CD14-positive monocyte (primary cell): ENCODE measurements around the gene WIPF2. TPM values are rescaled to one million over a fixed set of nuclear protein-coding genes. Genes with fewer than 3 reads are reported as not detected.

Source experiments
- DNase-seq, 3 donors: peaks; one replicate each; pipeline ENCODE4 v3.0.0-alpha.2; 2011 to 2022
- H2AFZ ChIP-seq: 2 replicates; pipeline ENCODE4 v1.6.0; 2012; ENCODE audit warnings: mild to moderate bottlenecking, low read depth, low read length, inconsistent platforms; ENCODE audit not compliant: insufficient read depth, poor library complexity, severe bottlenecking
- H3K27ac ChIP-seq, 2 donors: 1 replicate in 1 of 2; 2 replicates in 1 of 2; pipeline ENCODE4 v1.5.1; 2012 to 2013; ENCODE audit warnings: low read length in 2 of 2, control low read depth in 1 of 2, inconsistent platforms in 1 of 2, low read depth in 1 of 2, mild to moderate bottlenecking in 1 of 2
- H3K27me3 ChIP-seq, 2 donors: one replicate each; pipeline versions ENCODE4 v1.6.0 to v1.6.1; 2011 to 2013; ENCODE audit warnings: low read length in 2 of 2; ENCODE audit not compliant: control insufficient read depth in 2 of 2, insufficient read depth in 2 of 2
- H3K36me3 ChIP-seq, 2 donors: replicated peaks in 1 of 2; 1 replicate in 1 of 2; 2 replicates in 1 of 2; pipeline versions ENCODE4 v1.5.1 to v1.6.1; 2012 to 2013; ENCODE audit warnings: low read length in 2 of 2, control low read depth in 1 of 2, inconsistent platforms in 1 of 2, mild to moderate bottlenecking in 1 of 2; ENCODE audit not compliant: insufficient read depth in 2 of 2, control insufficient read depth in 1 of 2
- H3K4me1 ChIP-seq, 2 donors: 1 replicate in 1 of 2; 2 replicates in 1 of 2; pipeline versions ENCODE4 v1.5.1 to v1.6.1; 2012 to 2013; ENCODE audit warnings: low read length in 2 of 2, control low read depth in 1 of 2, inconsistent platforms in 1 of 2, mild to moderate bottlenecking in 1 of 2, moderate library complexity in 1 of 2; ENCODE audit not compliant: insufficient read depth in 2 of 2, control insufficient read depth in 1 of 2
- H3K4me2 ChIP-seq: replicated peaks from 2 replicates; pipeline ENCODE3; 2012; ENCODE audit warnings: low read length, moderate library complexity, mild to moderate bottlenecking; ENCODE audit not compliant: poor library complexity, severe bottlenecking; ENCODE audit errors: extremely low read depth
- H3K4me3 ChIP-seq, 3 experiments: fragments of 200-600 bp in 1 of 3; sonication (generic) in 1 of 3; replicated peaks in 1 of 3; 1 replicate in 2 of 3; 2 replicates in 1 of 3; pipeline ENCODE4 v1.5.1; 2011 to 2013; ENCODE audit warnings: low read length in 3 of 3, mild to moderate bottlenecking in 3 of 3, control low read depth in 2 of 3, low read depth in 2 of 3, inconsistent platforms in 1 of 3, moderate library complexity in 1 of 3
- H3K79me2 ChIP-seq: 2 replicates; pipeline ENCODE4 v1.6.0; 2012; ENCODE audit warnings: mild to moderate bottlenecking, control low read depth, inconsistent platforms, low read length, moderate library complexity; ENCODE audit not compliant: insufficient read depth
- H3K9ac ChIP-seq: 2 replicates; pipeline ENCODE4 v1.6.0; 2017; ENCODE audit warnings: low read length, mild to moderate bottlenecking; ENCODE audit not compliant: insufficient read depth, poor library complexity, severe bottlenecking
- H3K9me3 ChIP-seq, 2 donors: replicated peaks in 1 of 2; 1 replicate in 1 of 2; 2 replicates in 1 of 2; pipeline versions ENCODE4 v1.5.1 to v1.6.1; 2012 to 2013; ENCODE audit warnings: low read length in 2 of 2, control low read depth in 1 of 2; ENCODE audit not compliant: control insufficient read depth in 1 of 2, insufficient read depth in 1 of 2
- H4K20me1 ChIP-seq: 2 replicates; pipeline ENCODE4 v1.6.0; 2012; ENCODE audit warnings: mild to moderate bottlenecking, low read length, control low read depth, moderate library complexity; ENCODE audit not compliant: insufficient read depth
- H3K27ac Mint-ChIP-seq, 7 donors: one replicate each; pipeline ENCODE4 v1.8.0; 2020; ENCODE audit warnings: mild to moderate bottlenecking in 7 of 7, mixed read lengths in 7 of 7, moderate library complexity in 6 of 7, inconsistent platforms in 2 of 7
- H3K27me3 Mint-ChIP-seq, 3 donors: one replicate each; pipeline ENCODE4 v1.8.0; 2021 to 2022; ENCODE audit warnings: low read depth in 3 of 3, mild to moderate bottlenecking in 3 of 3, mixed read lengths in 3 of 3, moderate library complexity in 3 of 3, inconsistent platforms in 1 of 3
- H3K36me3 Mint-ChIP-seq, 2 donors: one replicate each; pipeline ENCODE4 v1.8.0; 2020; ENCODE audit warnings: mixed read lengths in 2 of 2, inconsistent platforms in 1 of 2, mild to moderate bottlenecking in 1 of 2
- H3K4me1 Mint-ChIP-seq: one replicate; pipeline ENCODE4 v1.8.0; 2020; ENCODE audit warnings: mild to moderate bottlenecking, mixed read lengths
- H3K4me3 Mint-ChIP-seq, 2 donors: one replicate each; pipeline ENCODE4 v1.8.0; 2020; ENCODE audit warnings: mild to moderate bottlenecking in 2 of 2, mixed read lengths in 2 of 2, moderate library complexity in 1 of 2
- H3K9me3 Mint-ChIP-seq, 7 donors: one replicate each; pipeline ENCODE4 v1.8.0; 2020 to 2022; ENCODE audit warnings: mixed read lengths in 7 of 7, mild to moderate bottlenecking in 6 of 7, moderate library complexity in 6 of 7, inconsistent platforms in 2 of 7
- WGBS: methylation state at CpG from one replicate; pipeline ENCODE4 v1.1.5; 2013; ENCODE audit warnings: missing lambda C conversion rate; ENCODE audit not compliant: insufficient coverage; 5-methylcytosine and 5-hydroxymethylcytosine counted together
- intact Hi-C, 2 donors: fragments of 100-400 bp; cut with micrococcal nuclease; formaldehyde crosslinking; loops; one replicate each; pipeline versions ENCODE4 v1.15.0 to v1.15.1; 2023
- polyA plus RNA-seq, 3 donors: library from polyadenylated mRNA; depleted of rRNA in 1 of 3; unstranded in 2 of 3; stranded (reverse) in 1 of 3; fragments of 300-500 nt in 2 of 3; fragments of >200 nt in 1 of 3; fragmentation: Illumina TruSeq in 2 of 3; gene quantifications; 1 replicate in 2 of 3; 2 replicates in 1 of 3; pipeline ENCODE4 v1.2.3, GENCODE V29; 2012 to 2021
- TF ChIP-seq, protein P1 (sequence below): fragments of 200-600 bp; IDR thresholded peaks from one replicate; pipeline ENCODE4 v1.8.0; 2022; ENCODE audit warnings: antibody characterized with exemption, mild to moderate bottlenecking

WIPF2 gene
- polyA plus RNA-seq, 3 donors: 5.2 to 9.7 (median 8.4) TPM

DNA sequence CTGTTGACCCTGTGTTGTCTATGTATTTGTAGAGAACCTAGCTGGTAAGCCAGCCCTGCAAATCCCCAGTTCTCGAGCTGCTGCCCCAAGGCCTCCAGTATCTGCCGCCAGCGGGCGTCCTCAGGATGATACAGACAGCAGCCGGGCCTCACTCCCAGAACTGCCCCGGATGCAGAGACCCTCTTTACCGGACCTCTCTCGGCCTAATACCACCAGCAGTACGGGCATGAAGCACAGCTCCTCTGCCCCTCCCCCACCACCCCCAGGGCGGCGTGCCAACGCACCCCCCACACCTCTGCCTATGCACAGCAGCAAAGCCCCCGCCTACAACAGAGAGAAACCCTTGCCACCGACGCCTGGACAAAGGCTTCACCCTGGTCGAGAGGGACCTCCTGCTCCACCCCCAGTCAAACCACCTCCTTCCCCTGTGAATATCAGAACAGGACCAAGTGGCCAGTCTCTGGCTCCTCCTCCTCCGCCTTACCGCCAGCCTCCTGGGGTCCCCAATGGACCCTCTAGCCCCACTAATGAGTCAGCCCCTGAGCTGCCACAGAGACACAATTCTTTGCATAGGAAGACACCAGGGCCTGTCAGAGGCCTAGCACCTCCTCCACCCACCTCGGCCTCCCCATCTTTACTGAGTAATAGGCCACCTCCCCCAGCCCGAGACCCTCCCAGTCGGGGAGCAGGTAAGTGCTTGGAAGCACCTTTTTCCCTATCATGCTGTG lies 45.5 kb downstream of the WIPF2 start:
- TF ChIP-seq, protein P1, sequence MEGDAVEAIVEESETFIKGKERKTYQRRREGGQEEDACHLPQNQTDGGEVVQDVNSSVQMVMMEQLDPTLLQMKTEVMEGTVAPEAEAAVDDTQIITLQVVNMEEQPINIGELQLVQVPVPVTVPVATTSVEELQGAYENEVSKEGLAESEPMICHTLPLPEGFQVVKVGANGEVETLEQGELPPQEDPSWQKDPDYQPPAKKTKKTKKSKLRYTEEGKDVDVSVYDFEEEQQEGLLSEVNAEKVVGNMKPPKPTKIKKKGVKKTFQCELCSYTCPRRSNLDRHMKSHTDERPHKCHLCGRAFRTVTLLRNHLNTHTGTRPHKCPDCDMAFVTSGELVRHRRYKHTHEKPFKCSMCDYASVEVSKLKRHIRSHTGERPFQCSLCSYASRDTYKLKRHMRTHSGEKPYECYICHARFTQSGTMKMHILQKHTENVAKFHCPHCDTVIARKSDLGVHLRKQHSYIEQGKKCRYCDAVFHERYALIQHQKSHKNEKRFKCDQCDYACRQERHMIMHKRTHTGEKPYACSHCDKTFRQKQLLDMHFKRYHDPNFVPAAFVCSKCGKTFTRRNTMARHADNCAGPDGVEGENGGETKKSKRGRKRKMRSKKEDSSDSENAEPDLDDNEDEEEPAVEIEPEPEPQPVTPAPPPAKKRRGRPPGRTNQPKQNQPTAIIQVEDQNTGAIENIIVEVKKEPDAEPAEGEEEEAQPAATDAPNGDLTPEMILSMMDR: no peak
- Histone ChIP-seq H3K27me3 (no peaks in the 10 kb centered on the region), H3K36me3 (peaks cover 73 to 92% of the 10 kb centered on the region in 2 donors), H3K79me2 (no peaks in the 10 kb centered on the region), H3K27ac (no peak overlapping the region), H2AFZ (no peak overlapping the region), H3K4me1 (no peaks in the 10 kb centered on the region), H4K20me1 (peaks cover 36% of the 10 kb centered on the region), H3K9me3 (no peaks in the 10 kb centered on the region), H3K9ac (no peak overlapping the region), H3K4me2 (no peak overlapping the region), H3K4me3 (no peak overlapping the region)
- 93% methylated on average over 12 of the region's 21 CpGs for WGBS
- intact Hi-C loops: loop anchor here in 1 of 2 donors (5.0 kb wide), 1 partner anchor 32 kb away; no protein-coding TSS in a partner anchor
- DNase-seq: no peak
- Mint-ChIP-seq H3K4me1 (no peaks in the 10 kb centered on the region), H3K36me3 (peaks cover 38 to 49% of the 10 kb centered on the region in 2 donors), H3K4me3 (no peak overlapping the region), H3K27me3 (peaks cover 0 to 2% (median 2%) of the 10 kb centered on the region in 3 donors), H3K27ac (peak overlapping the region in 2 of 7 donors; percentile 22 to 30), H3K9me3 (no peaks in the 10 kb centered on the region)

GRCh38 chr17:40265337-40265736 lies 46.2 kb downstream of the WIPF2 start:
- 99% methylated on average over 5 of the region's 5 CpGs for WGBS
- intact Hi-C loops: loop anchor here in 1 of 2 donors (5.0 kb wide), 1 partner anchor 33 kb away; no protein-coding TSS in a partner anchor

More at GRCh38 chr17:40265337-40265736, 46.2 kb downstream of the WIPF2 start:
- no peaks in the 10 kb centered on the region for H3K4me1 Mint-ChIP-seq
- Histone ChIP-seq H3K27me3 (no peaks in the 10 kb centered on the region), H3K4me3 (no peak overlapping the region), H3K27ac (no peak overlapping the region), H3K4me2 (no peak overlapping the region), H2AFZ (no peak overlapping the region), H3K79me2 (no peaks in the 10 kb centered on the region), H3K9ac (no peak overlapping the region), H3K36me3 (peaks cover 69 to 92% of the 10 kb centered on the region in 2 donors), H3K9me3 (no peaks in the 10 kb centered on the region), H4K20me1 (peaks cover 30% of the 10 kb centered on the region), H3K4me1 (no peaks in the 10 kb centered on the region)
- H3K4me3 Mint-ChIP-seq: no peak overlapping the region
- H3K27me3 Mint-ChIP-seq: peaks cover 0 to 2% (median under 1%) of the 10 kb centered on the region in 3 donors
- TF ChIP-seq, protein P1: no peak
- DNase-seq: no peak
- H3K27ac Mint-ChIP-seq: no peak overlapping the region
- H3K36me3 Mint-ChIP-seq: peaks cover 37 to 51% of the 10 kb centered on the region in 2 donors
- no peaks in the 10 kb centered on the region for H3K9me3 Mint-ChIP-seq
